CD4-positive, CD25-positive, alpha-beta regulatory T cell (primary cell): ENCODE results near the gene SCN3B. TPM values are rescaled to one million over a fixed set of nuclear protein-coding genes. Genes with fewer than 3 reads are reported as not detected.

Source experiments
- ATAC-seq, 2 donors: fragments of 150-1000 bp; cut with Tn5 transposase; one replicate each; pipeline ENCODE4 v1.10.0; 2021; ENCODE audit warnings: low read depth in 2 of 2, moderate number of reproducible peaks in 2 of 2, moderate library complexity in 1 of 2
- DNase-seq, 3 donors: peaks; one replicate each; pipeline versions ENCODE4 v3.0.0 to v3.0.0-alpha.2; 2012 to 2022; ENCODE audit warnings: mixed read lengths in 1 of 3
- H3K27ac ChIP-seq: one replicate; pipeline ENCODE4 v1.7.0; 2013; ENCODE audit warnings: mild to moderate bottlenecking, low read length; ENCODE audit not compliant: insufficient read depth, poor library complexity, severe bottlenecking
- H3K27me3 ChIP-seq: one replicate; pipeline ENCODE4 v1.7.0; 2013; ENCODE audit warnings: low read length; ENCODE audit not compliant: control insufficient read depth, insufficient read depth
- H3K36me3 ChIP-seq: one replicate; pipeline ENCODE4 v1.7.0; 2013; ENCODE audit warnings: mild to moderate bottlenecking, low read length, moderate library complexity; ENCODE audit not compliant: control insufficient read depth, insufficient read depth
- H3K4me1 ChIP-seq: 2 replicates; pipeline ENCODE4 v1.7.0; 2013; ENCODE audit warnings: mild to moderate bottlenecking, low read length; ENCODE audit not compliant: insufficient read depth, control insufficient read depth, poor library complexity, severe bottlenecking
- H3K4me3 ChIP-seq: one replicate; pipeline ENCODE4 v1.7.0; 2013; ENCODE audit warnings: low read depth, mild to moderate bottlenecking, low read length, moderate library complexity
- H3K9me3 ChIP-seq, 2 experiments: 1 replicate in 1 of 2; 2 replicates in 1 of 2; pipeline ENCODE4 v1.7.0; 2013; ENCODE audit warnings: low read length in 2 of 2, mild to moderate bottlenecking in 1 of 2, moderate library complexity in 1 of 2; ENCODE audit not compliant: control insufficient read depth in 2 of 2
- H3K27ac Mint-ChIP-seq, 3 donors: one replicate each; pipeline ENCODE4 v1.8.0; 2020 to 2022; ENCODE audit warnings: mild to moderate bottlenecking in 3 of 3, mixed read lengths in 3 of 3, moderate library complexity in 2 of 3
- H3K27me3 Mint-ChIP-seq: one replicate; pipeline ENCODE4 v1.8.0; 2022; ENCODE audit warnings: mild to moderate bottlenecking, mixed read lengths
- H3K36me3 Mint-ChIP-seq: one replicate; pipeline ENCODE4 v1.8.0; 2020; ENCODE audit warnings: mixed read lengths
- H3K4me1 Mint-ChIP-seq, 4 donors: one replicate each; pipeline ENCODE4 v1.8.0; 2020 to 2022; ENCODE audit warnings: mixed read lengths in 4 of 4, mild to moderate bottlenecking in 1 of 4
- H3K4me3 Mint-ChIP-seq, 4 donors: one replicate each; pipeline ENCODE4 v1.8.0; 2020 to 2022; ENCODE audit warnings: mild to moderate bottlenecking in 4 of 4, mixed read lengths in 4 of 4, moderate library complexity in 3 of 4
- H3K9me3 Mint-ChIP-seq, 7 donors: one replicate each; pipeline ENCODE4 v1.8.0; 2020 to 2022; ENCODE audit warnings: mixed read lengths in 7 of 7, mild to moderate bottlenecking in 3 of 7, moderate library complexity in 2 of 7
- polyA plus RNA-seq, 4 donors: library from polyadenylated mRNA; unstranded; fragments of 300-500 nt; fragmentation: Illumina TruSeq; gene quantifications; one replicate each; pipeline ENCODE4 v1.2.3, GENCODE V29; 2021
- total RNA-seq: library from RNA; stranded (reverse); gene quantifications from one replicate; pipeline ENCODE4 v1.2.3, GENCODE V29; 2022

The SCN3B gene
- total and polyA plus RNA-seq, 5 donors from 2014 or later, result 0.05 TPM; not detected in 4

GRCh38 chr11:123641495-123641840 is 13.0 kb downstream of the SCN3B start:
- Mint-ChIP-seq H3K36me3 (no peaks in the 10 kb centered on the region), H3K27me3 (peaks cover 31% of the 10 kb centered on the region), H3K4me3 (no peak overlapping the region), H3K9me3 (no peaks in the 10 kb centered on the region), H3K27ac (peak overlapping the region in 2 of 3 donors; percentile 6 to 54), H3K4me1 (peaks cover 0 to 3% (median 0%) of the 10 kb centered on the region in 4 donors)
- DNase-seq (no peak), ATAC-seq (no peak)
- Histone ChIP-seq H3K4me3 (no peak overlapping the region), H3K27me3 (no peaks in the 10 kb centered on the region), H3K27ac (no peak overlapping the region), H3K4me1 (no peaks in the 10 kb centered on the region), H3K9me3 (no peaks in the 10 kb centered on the region), H3K36me3 (no peaks in the 10 kb centered on the region)

- Mint-ChIP-seq H3K4me3 (no peak overlapping the region), H3K27ac (peak overlapping the region in 1 of 3 donors; percentile 6), H3K4me1 (peaks cover 0 to 3% (median 0%) of the 10 kb centered on the region in 4 donors), H3K36me3 (no peaks in the 10 kb centered on the region), H3K9me3 (no peaks in the 10 kb centered on the region), H3K27me3 (peaks cover 31% of the 10 kb centered on the region)
- Histone ChIP-seq H3K36me3 (no peaks in the 10 kb centered on the region), H3K27ac (no peak overlapping the region), H3K4me1 (no peaks in the 10 kb centered on the region), H3K9me3 (no peaks in the 10 kb centered on the region), H3K27me3 (no peaks in the 10 kb centered on the region), H3K4me3 (no peak overlapping the region)
- peak; percentile 48 to 60 for ATAC-seq
- DNase-seq, result peak; percentile 6 to 50 (median 44)
Observed at GRCh38 chr11:123640677-123641494, 13.5 kb downstream of the SCN3B start.

GRCh38 chr11:123640029-123640428 is 14.4 kb downstream of the SCN3B start:
- Mint-ChIP-seq H3K27me3 (peaks cover 32% of the 10 kb centered on the region), H3K4me3 (no peak overlapping the region), H3K27ac (no peak overlapping the region), H3K4me1 (peaks cover 0 to 3% (median 0%) of the 10 kb centered on the region in 4 donors), H3K9me3 (no peaks in the 10 kb centered on the region), H3K36me3 (no peaks in the 10 kb centered on the region)
- Histone ChIP-seq H3K27ac (no peak overlapping the region), H3K4me3 (no peak overlapping the region), H3K27me3 (no peaks in the 10 kb centered on the region), H3K4me1 (no peaks in the 10 kb centered on the region), H3K36me3 (no peaks in the 10 kb centered on the region), H3K9me3 (no peaks in the 10 kb centered on the region)
- DNase-seq, result no peak
- ATAC-seq, result no peak

- Histone ChIP-seq H3K4me3 (no peak overlapping the region), H3K4me1 (no peaks in the 10 kb centered on the region), H3K9me3 (no peaks in the 10 kb centered on the region), H3K27ac (no peak overlapping the region), H3K36me3 (no peaks in the 10 kb centered on the region), H3K27me3 (no peaks in the 10 kb centered on the region)
- Mint-ChIP-seq H3K9me3 (peaks cover 0 to 3% (median 0%) of the 10 kb centered on the region in 7 donors), H3K27me3 (peaks cover 5% of the 10 kb centered on the region), H3K36me3 (no peaks in the 10 kb centered on the region), H3K4me3 (no peak overlapping the region), H3K4me1 (peaks cover 0 to 4% (median 0%) of the 10 kb centered on the region in 4 donors), H3K27ac (no peak overlapping the region)
- ATAC-seq (no peak), DNase-seq (no peak)
Observed at GRCh38 chr11:123630126-123630608, 24.3 kb downstream of the SCN3B start.

- Mint-ChIP-seq H3K27me3 (no peaks in the 10 kb centered on the region), H3K36me3 (no peaks in the 10 kb centered on the region), H3K4me3 (no peak overlapping the region), H3K27ac (no peak overlapping the region), H3K4me1 (peaks cover 0 to 4% (median 0%) of the 10 kb centered on the region in 4 donors), H3K9me3 (peaks cover 0 to 3% (median 0%) of the 10 kb centered on the region in 7 donors)
- Histone ChIP-seq H3K9me3 (no peaks in the 10 kb centered on the region), H3K36me3 (no peaks in the 10 kb centered on the region), H3K4me1 (no peaks in the 10 kb centered on the region), H3K27ac (no peak overlapping the region), H3K4me3 (no peak overlapping the region), H3K27me3 (no peaks in the 10 kb centered on the region)
- DNase-seq (no peak), ATAC-seq (no peak)
Observed at GRCh38 chr11:123628936-123629683, 25.3 kb downstream of the SCN3B start.

GRCh38 chr11:123624974-123625373 is 29.4 kb downstream of the SCN3B start:
- Mint-ChIP-seq H3K27ac (no peak overlapping the region), H3K36me3 (peaks cover 4% of the 10 kb centered on the region), H3K4me1 (no peaks in the 10 kb centered on the region), H3K9me3 (peaks cover 0 to 2% (median 0%) of the 10 kb centered on the region in 7 donors), H3K27me3 (no peaks in the 10 kb centered on the region), H3K4me3 (no peak overlapping the region)
- H3K9me3 ChIP-seq, result no peaks in the 10 kb centered on the region
- no peaks in the 10 kb centered on the region for H3K4me1 ChIP-seq
- H3K27ac ChIP-seq, result no peak overlapping the region
- H3K4me3 ChIP-seq, result no peak overlapping the region
- H3K36me3 ChIP-seq, result no peaks in the 10 kb centered on the region
- no peaks in the 10 kb centered on the region for H3K27me3 ChIP-seq
- DNase-seq (no peak), ATAC-seq (no peak)

GRCh38 chr11:123622576-123622975 is 31.8 kb downstream of the SCN3B start:
- no peak overlapping the region for H3K27ac ChIP-seq
- no peaks in the 10 kb centered on the region for H3K9me3 ChIP-seq
- no peaks in the 10 kb centered on the region for H3K4me1 ChIP-seq
- Mint-ChIP-seq H3K4me3 (no peak overlapping the region), H3K27ac (no peak overlapping the region), H3K4me1 (no peaks in the 10 kb centered on the region), H3K9me3 (no peaks in the 10 kb centered on the region), H3K36me3 (peaks cover 16% of the 10 kb centered on the region), H3K27me3 (no peaks in the 10 kb centered on the region)
- no peak overlapping the region for H3K4me3 ChIP-seq
- DNase-seq, result no peak
- no peaks in the 10 kb centered on the region for H3K27me3 ChIP-seq
- H3K36me3 ChIP-seq, result peaks cover 3% of the 10 kb centered on the region
- ATAC-seq, result no peak
